Measurements from ENCODE around the gene PPP1CC. TPM values are rescaled to one million over a fixed set of nuclear protein-coding genes. Genes with fewer than 3 reads are reported as not detected.

PPP1CC gene
- total and polyA plus RNA-seq, 2 donors (not counting 3 experiments of a cell fraction or from before 2014, with no cell fraction given): 67.1 to 139 TPM

- FAIRE-seq (no peak), DNase-seq (ENCODE audit: low read depth, low spot score) (no peak)
- no peaks in the 10 kb centered on the region for H4K20me1 ChIP-seq (replicated peaks; ENCODE audit: control insufficient read depth, extremely low read depth, insufficient read depth, low read length)
- H3K36me3 ChIP-seq (ENCODE audit: control insufficient read depth in 2 of 2, extremely low read depth in 1 of 2, insufficient read depth in 2 of 2, low read length in 2 of 2): no peaks in the 10 kb centered on the region
- H3K79me2 ChIP-seq (ENCODE audit: control insufficient read depth, insufficient read depth, low read length): no peaks in the 10 kb centered on the region
- H3K4me3 ChIP-seq (replicated peaks in 1 of 3; ENCODE audit: insufficient read depth in 1 of 3, low read depth in 1 of 3, low read length in 3 of 3): no peak overlapping the region
- H3K9ac ChIP-seq (replicated peaks; ENCODE audit: extremely low read depth, insufficient read depth, low read length): no peak overlapping the region
- dilution Hi-C loops (cut with MboI; ENCODE audit: extremely low pct_ligation_motif_present, low sequenced_read_pairs) (no loop called here), intact Hi-C loops (cut with micrococcal nuclease) (loop anchor here (5.0 kb wide), 1 partner anchor 194 kb away; the partner anchor contains the start of genes RAD9B and VPS29)
- H3K27me3 ChIP-seq (ENCODE audit: control insufficient read depth in 2 of 2, insufficient read depth in 2 of 2, low read length in 2 of 2): no peaks in the 10 kb centered on the region
- no peak for TF ChIP-seq POLR2A (IDR thresholded peaks at IDR 0.05; ENCODE audit: low read depth, low read length)
- no peak for TF ChIP-seq POLR2AphosphoS5 (IDR thresholded peaks at IDR 0.05; ENCODE audit: insufficient read depth, low read depth, low read length)
- no peak overlapping the region for H2AFZ ChIP-seq (ENCODE audit: low read depth, low read length)
- no peak overlapping the region for H3K4me2 ChIP-seq (ENCODE audit: insufficient read depth, low read length)
- no peaks in the 10 kb centered on the region for H3K9me3 ChIP-seq (replicated peaks; ENCODE audit: control insufficient read depth, insufficient read depth, low read length)
- no peak overlapping the region for H3K27ac ChIP-seq (ENCODE audit: insufficient read depth, low read depth, low read length)
- BruUV-seq (replicated peaks): no TSS peak
- ChIA-PET POLR2A (no interaction called here), CTCF (no interaction called here)
- peaks cover 5% of the 10 kb centered on the region for H3K4me1 ChIP-seq (ENCODE audit: control insufficient read depth, extremely low read depth, insufficient read depth, low read length)
- no peaks in the 10 kb centered on the region for H3K9me1 ChIP-seq (replicated peaks; ENCODE audit: control insufficient read depth, extremely low read depth, insufficient read depth, low read length)
Observed at GRCh38 chr12:110696283-110696682, 46.4 kb downstream of the PPP1CC start.

- Histone ChIP-seq H3K79me2 (ENCODE audit: control insufficient read depth, insufficient read depth, low read length) (no peaks in the 10 kb centered on the region), H3K4me3 (replicated peaks in 1 of 3; ENCODE audit: insufficient read depth in 1 of 3, low read depth in 1 of 3, low read length in 3 of 3) (no peak overlapping the region), H4K20me1 (replicated peaks; ENCODE audit: control insufficient read depth, extremely low read depth, insufficient read depth, low read length) (no peaks in the 10 kb centered on the region), H3K27ac (ENCODE audit: insufficient read depth, low read depth, low read length) (no peak overlapping the region), H3K4me1 (ENCODE audit: control insufficient read depth, extremely low read depth, insufficient read depth, low read length) (peaks cover 7% of the 10 kb centered on the region), H3K27me3 (ENCODE audit: control insufficient read depth in 2 of 2, insufficient read depth in 2 of 2, low read length in 2 of 2) (no peaks in the 10 kb centered on the region), H3K9me3 (replicated peaks; ENCODE audit: control insufficient read depth, insufficient read depth, low read length) (no peaks in the 10 kb centered on the region), H3K9ac (replicated peaks; ENCODE audit: extremely low read depth, insufficient read depth, low read length) (no peak overlapping the region), H3K36me3 (ENCODE audit: control insufficient read depth in 2 of 2, extremely low read depth in 1 of 2, insufficient read depth in 2 of 2, low read length in 2 of 2) (no peaks in the 10 kb centered on the region), H3K9me1 (replicated peaks; ENCODE audit: control insufficient read depth, extremely low read depth, insufficient read depth, low read length) (no peaks in the 10 kb centered on the region), H2AFZ (ENCODE audit: low read depth, low read length) (no peak overlapping the region), H3K4me2 (ENCODE audit: insufficient read depth, low read length) (no peak overlapping the region)
- POLR2A ChIA-PET: no interaction called here
- BruUV-seq (replicated peaks): no TSS peak
- FAIRE-seq (no peak), DNase-seq (ENCODE audit: low read depth, low spot score) (no peak)
- CTCF ChIA-PET: no interaction called here
- TF ChIP-seq EZH2 (IDR thresholded peaks at IDR 0.05; ENCODE audit: borderline replicate concordance, low read depth, low read length, severe bottlenecking): no peak
- no peak for TF ChIP-seq CTCF (IDR thresholded peaks at IDR 0.05; ENCODE audit: extremely low read depth in 1 of 2, insufficient read depth in 1 of 2, low read depth in 1 of 2, low read length in 2 of 2)
- TF ChIP-seq JUN (IDR thresholded peaks at IDR 0.05; ENCODE audit: borderline replicate concordance, insufficient read depth, insufficient read length, low read depth): no peak
- TF ChIP-seq MYC (IDR thresholded peaks at IDR 0.05; ENCODE audit: low read depth, low read length): no peak
- no peak for TF ChIP-seq MAX (IDR thresholded peaks at IDR 0.05; ENCODE audit: insufficient read depth, insufficient read length)
- no peak for TF ChIP-seq GATA2 (IDR thresholded peaks at IDR 0.05; ENCODE audit: insufficient read depth, insufficient read length, low read depth, low read length)
- TF ChIP-seq POLR2A (IDR thresholded peaks at IDR 0.05; ENCODE audit: low read depth, low read length): no peak
- no peak for TF ChIP-seq POLR2AphosphoS5 (IDR thresholded peaks at IDR 0.05; ENCODE audit: insufficient read depth, low read depth, low read length)
- TF ChIP-seq FOS (IDR thresholded peaks at IDR 0.05; ENCODE audit: borderline replicate concordance, insufficient read depth, low read length): no peak
- dilution Hi-C loops (cut with MboI; ENCODE audit: extremely low pct_ligation_motif_present, low sequenced_read_pairs): no loop called here
- intact Hi-C loops (cut with micrococcal nuclease): no loop called here
Observed at GRCh38 chr12:110694330-110694901, 48.3 kb downstream of the PPP1CC start.

Measured in endothelial cell of umbilical vein (primary cell).